Suppressor macrophage treated with lipopolysaccharide for 4 hours (primary cell): ENCODE data around the gene TMEM253.

ENCODE experiments used
- DNase-seq: peaks from one replicate; pipeline ENCODE4 v3.0.0-alpha.2; 2020

The TMEM253 gene

DNA sequence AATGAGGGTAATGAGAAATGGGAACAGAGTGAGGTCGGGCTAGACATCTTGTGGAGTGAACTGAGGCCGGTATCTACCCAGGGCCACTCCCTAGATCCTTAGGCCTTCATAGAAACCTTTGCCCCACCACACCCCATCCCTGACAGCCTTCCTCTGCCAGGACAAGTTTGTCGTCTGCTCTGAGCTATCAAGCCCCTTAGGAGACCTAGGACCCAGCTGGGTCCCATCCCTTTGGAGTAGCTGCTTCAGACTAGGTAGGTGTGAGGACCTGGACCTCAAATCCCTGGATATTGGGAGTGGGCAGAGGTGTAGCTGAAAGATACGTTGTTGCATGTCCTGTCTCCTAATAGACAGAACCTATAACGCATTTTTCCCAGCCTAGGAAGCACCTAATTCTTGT, at the start of gene TMEM253:
Gene TMEM253 (plus strand): TSS at position 136 of the 400 bp plus-strand sequence. CDS start 278 bp downstream, outside the sequence.
- DNase-seq, result no peak

DNA sequence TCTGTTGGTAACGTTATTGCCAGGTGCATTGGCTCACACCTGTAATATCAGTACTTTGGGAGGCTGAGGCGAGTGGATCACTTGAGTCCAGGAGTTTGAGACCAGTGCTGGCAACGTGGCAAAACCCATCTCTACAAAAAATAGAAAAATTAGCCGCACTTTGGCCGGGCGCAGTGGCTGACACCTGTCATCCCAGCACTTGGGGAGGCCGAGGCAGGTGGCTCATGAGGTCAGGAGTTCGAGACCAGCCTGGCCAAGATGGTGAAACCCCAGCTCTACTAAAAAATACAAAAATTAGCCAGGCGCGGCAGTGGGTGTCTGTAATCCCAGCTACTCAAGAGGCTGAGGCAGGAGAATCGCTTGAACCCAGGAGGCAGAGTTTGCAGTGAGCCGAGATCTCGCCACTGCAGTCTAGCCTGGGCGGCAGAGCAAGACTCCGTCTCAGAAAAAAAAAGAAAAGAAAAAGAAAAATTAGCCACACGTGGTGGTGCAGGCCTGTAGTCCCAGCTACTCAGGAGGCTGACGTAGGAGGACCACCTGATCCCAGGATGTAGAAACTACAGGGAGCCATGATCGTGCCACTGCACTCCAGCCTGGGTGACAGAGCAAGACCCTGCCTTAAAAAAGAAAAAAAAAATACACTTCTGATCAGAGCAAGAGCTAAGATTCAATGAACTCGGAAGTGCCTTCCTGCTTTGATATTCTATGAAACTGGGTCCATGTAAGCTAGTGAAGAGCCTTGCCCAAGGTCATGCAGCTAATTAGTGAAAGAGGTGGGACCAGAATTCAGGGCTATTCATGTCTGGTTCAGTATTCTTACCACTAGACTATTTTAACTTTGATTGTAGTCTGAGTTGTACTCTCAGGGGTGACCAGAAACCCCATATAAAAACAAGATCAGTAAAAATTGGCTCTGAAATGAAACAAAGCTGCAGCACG, 47.4 kb upstream of the TMEM253 start:
- no peak for DNase-seq

GRCh38 chr14:21054123-21054767, 46.6 kb upstream of the TMEM253 start:
- no peak for DNase-seq

DNA sequence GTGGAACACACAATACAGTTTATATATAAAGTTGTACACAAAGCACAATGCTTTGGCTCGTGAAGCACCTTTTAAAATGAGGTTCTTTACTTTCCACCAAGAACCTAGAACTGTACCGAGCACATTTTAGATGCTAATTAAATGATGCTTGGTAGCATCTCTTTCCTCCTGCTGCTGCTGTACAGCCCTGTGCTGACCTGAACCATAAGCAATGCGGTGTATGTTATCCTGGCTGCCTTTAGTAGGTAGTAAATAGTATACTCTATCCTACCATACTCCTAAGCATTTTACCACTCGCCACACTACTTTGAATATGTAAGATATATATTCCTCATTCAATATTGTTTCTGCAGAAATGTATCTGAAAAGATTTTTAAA, 46.1 kb upstream of the TMEM253 start:
- no peak for DNase-seq

- DNase-seq, result no peak
Observed at GRCh38 chr14:21055432-21056117, 45.3 kb upstream of the TMEM253 start.

DNA sequence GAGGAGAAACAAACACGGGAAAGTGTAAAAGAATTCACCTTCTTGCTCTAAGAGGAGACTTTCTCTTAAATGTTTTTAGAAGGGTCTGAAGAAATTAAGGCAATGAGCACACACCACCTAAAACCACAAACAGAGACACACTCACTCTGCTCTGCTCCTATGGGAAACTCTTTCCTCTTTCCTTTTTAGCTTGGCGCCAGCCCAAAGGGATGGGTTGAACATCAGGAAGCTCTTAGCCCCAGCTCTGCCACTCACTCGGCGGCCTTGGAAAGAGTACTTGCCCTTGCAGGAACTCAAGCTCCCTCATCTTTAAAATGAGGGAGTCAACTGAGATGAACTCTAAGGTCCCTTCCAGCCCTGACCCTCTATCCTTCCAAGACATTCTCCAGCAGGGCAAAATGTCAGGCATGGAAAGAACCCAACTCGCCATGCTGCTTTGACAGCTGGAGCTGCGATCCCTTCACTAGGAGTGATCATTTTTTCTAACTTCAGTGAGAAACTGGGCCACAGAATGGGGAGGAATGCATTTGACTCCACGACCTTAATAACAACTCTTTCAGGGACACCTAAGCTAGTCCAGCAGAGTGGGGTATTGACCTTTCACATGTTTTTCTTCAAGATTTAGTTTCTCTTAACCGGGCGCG, 44.2 kb upstream of the TMEM253 start:
- DNase-seq, result no peak

GRCh38 chr14:21057803-21058675, 42.8 kb upstream of the TMEM253 start, which contains the start of gene RNASE8:
Gene RNASE8, plus strand, starts transcription at chr14:21057822. Its CDS starts 71 bp downstream, at chr14:21057893.
- DNase-seq, result peak; percentile 35

- DNase-seq, result no peak
Observed at GRCh38 chr14:21058903-21059302, 42.0 kb upstream of the TMEM253 start.

DNA sequence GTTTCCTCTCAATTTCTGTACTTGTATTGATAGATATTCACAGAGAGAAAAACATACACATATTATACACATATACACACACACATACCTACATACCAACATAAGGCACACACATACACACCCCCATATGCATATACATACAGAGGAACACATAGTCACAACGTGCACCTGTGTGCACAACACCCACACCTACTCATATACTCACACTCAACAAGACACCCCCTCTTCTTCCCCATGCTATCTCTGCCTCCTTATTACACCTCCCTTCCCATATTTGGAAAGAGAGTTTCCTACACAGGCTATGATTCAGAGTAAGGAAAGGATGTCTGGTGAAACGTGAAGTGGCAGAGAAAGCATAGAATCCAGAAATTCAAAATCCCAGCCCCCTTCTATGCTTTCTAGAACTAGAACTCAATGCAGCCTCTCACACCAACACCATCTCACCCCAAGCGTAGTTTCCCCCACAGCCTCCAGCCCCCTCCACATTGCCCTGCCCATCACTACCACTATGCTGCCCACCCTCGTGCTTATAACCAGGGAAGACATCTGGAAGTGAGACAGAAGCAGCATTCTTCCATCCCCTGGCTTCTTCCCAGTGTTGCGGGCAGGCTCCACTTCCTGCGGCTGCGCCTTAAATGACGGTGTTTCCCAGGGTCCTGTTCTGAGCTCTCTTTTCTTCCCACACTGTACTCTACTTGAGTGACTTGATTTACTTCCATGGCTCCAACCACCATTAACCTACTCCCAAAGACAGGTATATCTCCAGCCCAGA, 40.8 kb upstream of the TMEM253 start:
- DNase-seq, result no peak

- no peak for DNase-seq
Observed at GRCh38 chr14:21060614-21061346, 40.1 kb upstream of the TMEM253 start.

GRCh38 chr14:21061347-21061668, 39.6 kb upstream of the TMEM253 start:
- DNase-seq, result no peak

DNA sequence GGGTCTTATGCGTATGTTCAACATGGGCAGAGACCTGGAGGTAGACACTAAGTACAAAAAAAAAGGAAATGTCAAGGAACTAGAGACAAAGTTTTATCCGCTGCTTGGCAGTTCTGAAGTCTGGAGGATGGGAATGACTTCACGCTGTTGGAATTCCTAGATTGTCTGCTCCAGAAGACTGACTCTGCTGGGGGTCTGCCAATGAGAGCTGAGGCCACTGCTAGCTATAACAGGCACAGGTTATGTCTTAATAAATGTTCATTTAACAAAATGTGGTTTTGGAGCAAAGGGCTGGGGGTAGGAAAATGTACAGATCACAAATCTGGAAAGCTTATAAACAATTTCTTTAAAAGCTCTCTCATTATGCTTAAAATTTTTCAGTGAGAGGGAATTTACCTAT, 37.4 kb upstream of the TMEM253 start:
- DNase-seq, result no peak

- no peak for DNase-seq
Observed at GRCh38 chr14:21066882-21067502, 33.9 kb upstream of the TMEM253 start.

DNA sequence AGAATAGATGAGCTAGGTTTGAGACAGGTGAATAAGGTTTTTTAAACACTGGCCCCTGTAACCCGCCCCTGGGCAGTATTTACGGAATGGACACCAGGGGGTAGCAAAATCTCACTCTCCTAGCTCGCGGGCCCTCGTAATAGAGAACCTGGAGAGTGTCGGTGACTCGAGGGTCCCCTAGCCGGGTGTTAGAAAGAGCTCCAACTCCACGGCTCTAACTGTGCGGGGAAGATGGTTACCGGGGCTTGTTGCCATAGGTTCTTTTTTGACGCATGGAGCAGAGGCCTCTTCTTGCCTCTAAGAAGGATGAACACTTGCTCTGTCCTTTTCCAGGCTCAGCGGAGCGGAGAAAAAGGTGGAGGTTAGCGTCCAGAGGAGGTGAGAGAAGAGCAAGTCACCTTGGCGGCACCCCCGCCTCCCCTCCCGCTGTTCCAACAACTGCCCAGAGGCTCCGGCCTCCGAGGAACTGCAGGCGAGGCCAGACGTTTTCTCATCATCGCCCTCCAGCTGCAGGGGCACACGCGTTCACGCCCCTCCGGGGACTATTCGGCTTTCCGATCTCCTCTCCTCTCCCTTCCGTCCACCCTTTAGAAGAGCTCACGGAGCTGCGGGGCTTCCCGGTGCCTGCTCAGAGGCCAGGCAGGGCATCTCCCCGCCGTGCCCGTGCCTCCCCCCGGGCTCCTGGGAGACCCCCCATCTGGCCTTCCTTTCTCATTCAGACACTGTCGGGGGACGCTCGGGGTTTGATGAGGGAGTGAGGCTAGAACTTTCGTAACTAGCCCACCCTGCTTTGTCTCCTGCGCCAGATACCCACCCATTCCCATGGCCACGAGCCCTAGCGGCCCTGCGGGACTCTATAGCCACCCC, 32.1 kb upstream of the TMEM253 start:
- peak; percentile 77 for DNase-seq

GRCh38 chr14:21069388-21070082, 31.3 kb upstream of the TMEM253 start:
- DNase-seq, result no peak

DNA sequence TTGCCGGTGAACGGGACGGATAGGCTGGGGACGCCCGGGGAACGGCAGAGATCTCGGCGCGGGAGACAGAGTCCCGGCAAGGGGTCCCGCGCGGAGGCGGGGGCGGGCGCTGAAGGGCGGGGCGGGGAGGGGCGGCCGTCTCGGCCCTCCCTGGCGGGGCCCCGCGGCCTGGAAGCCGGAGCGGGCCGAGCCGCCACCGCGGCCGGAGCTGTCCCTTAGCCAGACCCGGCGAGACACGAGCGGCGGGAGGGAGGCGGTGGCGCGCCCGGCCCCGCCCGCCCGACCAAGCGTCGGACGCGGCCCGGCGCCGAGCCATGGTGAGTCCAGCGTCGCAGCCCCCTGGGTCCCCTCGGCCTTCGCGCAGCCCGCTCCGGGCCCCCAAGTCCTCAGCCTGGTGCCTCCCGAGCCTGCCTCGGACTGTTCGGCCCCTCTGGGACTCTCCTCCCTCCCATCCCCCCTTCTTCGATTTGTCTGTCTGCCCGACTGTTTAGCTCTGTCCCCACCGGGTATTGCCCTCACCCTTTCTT, 30.7 kb upstream of the TMEM253 start, which contains the start of gene ARHGEF40:
Gene ARHGEF40 (plus strand): TSS at position 222 of the 527 bp plus-strand sequence. CDS start 93 bp downstream, at position 315.
- DNase-seq, result peak; percentile 61

- peak; percentile 34 for DNase-seq
Observed at GRCh38 chr14:21070610-21071224, 30.1 kb upstream of the TMEM253 start.
